ENCODE measurements around the gene NEK5.

DNA sequence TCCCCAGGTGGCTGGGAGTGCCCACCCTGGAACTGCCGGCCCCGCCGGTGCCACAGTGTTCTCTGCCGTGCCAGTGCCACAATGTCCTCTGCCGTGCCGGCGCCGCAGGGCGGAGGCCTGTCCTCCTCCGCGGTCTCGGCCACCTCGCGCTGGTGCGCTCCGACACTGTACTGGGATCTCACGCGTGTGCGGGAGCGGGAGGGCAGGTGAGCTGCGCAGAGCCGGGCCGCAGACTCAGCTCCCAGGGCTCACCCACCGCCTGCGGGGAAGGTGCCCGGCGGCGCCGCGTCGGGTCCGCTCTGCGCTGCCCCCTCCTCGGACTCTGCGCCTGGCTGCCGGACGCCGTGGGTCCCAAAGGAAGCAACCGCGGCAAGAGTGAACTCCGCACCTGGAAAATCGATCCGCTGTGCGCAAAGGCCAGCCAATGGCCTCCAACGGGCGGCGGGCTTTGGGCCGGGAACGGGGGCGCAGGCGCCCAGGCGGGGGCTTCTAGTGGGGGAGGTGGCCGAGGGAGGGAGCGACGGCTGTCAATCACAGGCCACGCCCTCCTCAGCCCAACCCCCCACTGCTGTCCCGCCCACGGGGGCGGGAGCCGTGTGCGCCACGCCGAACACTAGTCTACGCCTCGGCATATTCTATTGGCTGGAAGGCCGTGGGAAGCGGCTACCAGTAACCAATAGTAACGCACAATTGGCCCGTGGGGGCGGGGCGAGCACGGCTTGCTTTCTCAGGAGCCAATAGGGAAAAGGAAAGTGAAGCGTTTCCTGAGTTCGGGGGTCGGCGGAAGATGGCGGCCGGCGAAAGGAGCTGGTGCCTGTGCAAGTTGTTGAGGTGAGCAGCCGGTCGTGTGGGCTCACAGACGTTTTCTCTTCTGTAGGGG, 117.0 kb downstream of the NEK5 start, which contains the start of gene ALG11:
- TF ChIP-seq, protein P1, sequence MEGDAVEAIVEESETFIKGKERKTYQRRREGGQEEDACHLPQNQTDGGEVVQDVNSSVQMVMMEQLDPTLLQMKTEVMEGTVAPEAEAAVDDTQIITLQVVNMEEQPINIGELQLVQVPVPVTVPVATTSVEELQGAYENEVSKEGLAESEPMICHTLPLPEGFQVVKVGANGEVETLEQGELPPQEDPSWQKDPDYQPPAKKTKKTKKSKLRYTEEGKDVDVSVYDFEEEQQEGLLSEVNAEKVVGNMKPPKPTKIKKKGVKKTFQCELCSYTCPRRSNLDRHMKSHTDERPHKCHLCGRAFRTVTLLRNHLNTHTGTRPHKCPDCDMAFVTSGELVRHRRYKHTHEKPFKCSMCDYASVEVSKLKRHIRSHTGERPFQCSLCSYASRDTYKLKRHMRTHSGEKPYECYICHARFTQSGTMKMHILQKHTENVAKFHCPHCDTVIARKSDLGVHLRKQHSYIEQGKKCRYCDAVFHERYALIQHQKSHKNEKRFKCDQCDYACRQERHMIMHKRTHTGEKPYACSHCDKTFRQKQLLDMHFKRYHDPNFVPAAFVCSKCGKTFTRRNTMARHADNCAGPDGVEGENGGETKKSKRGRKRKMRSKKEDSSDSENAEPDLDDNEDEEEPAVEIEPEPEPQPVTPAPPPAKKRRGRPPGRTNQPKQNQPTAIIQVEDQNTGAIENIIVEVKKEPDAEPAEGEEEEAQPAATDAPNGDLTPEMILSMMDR (IDR thresholded peaks at IDR 0.05; ENCODE audit: extremely low read depth in 1 of 2, insufficient read depth in 1 of 2, low read depth in 1 of 2, low read length in 2 of 2), result no peak
- TF ChIP-seq MYC (IDR thresholded peaks at IDR 0.05; ENCODE audit: low read depth, low read length) (no peak), EZH2 (IDR thresholded peaks at IDR 0.05; ENCODE audit: borderline replicate concordance, low read depth, low read length, severe bottlenecking) (no peak), FOS (IDR thresholded peaks at IDR 0.05; ENCODE audit: borderline replicate concordance, insufficient read depth, low read length) (no peak), POLR2A (IDR thresholded peaks at IDR 0.05; ENCODE audit: low read depth, low read length) (peak; percentile 89), POLR2AphosphoS5 (IDR thresholded peaks at IDR 0.05; ENCODE audit: insufficient read depth, low read depth, low read length) (peak; percentile 66), JUN (IDR thresholded peaks at IDR 0.05; ENCODE audit: borderline replicate concordance, insufficient read depth, insufficient read length, low read depth) (no peak)
- TF ChIP-seq, protein P2, sequence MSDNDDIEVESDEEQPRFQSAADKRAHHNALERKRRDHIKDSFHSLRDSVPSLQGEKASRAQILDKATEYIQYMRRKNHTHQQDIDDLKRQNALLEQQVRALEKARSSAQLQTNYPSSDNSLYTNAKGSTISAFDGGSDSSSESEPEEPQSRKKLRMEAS (IDR thresholded peaks at IDR 0.05; ENCODE audit: insufficient read depth, insufficient read length), result no peak

Measured in endothelial cell of umbilical vein (primary cell).